ENCODE measurements around the gene ZNF485.
"Not testable (repeated sequence)": the region's sequence is repeated elsewhere in the genome, so short reads cannot be mapped to it uniquely, and the experiment has no call there.

The ZNF485 gene

DNA sequence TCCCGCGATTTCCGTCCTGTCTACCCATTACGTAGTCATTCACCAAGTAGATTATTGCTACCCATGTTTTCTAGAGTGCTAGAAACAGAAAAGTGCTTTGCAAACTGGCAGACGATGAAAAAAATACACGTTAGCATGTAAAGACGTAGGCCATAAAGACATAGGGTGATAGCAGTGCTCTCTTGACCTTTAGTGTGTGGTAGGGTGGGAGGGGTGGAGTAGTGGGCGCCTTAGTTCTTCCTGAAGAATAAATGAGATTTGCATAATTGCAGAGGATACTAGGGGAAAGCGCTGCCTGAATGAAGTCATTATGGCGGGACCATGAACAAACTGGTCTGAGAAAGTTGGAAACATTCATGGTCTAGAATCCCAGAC lies 948 bp downstream of the ZNF485 start:
- DNase-seq: no peak

DNA sequence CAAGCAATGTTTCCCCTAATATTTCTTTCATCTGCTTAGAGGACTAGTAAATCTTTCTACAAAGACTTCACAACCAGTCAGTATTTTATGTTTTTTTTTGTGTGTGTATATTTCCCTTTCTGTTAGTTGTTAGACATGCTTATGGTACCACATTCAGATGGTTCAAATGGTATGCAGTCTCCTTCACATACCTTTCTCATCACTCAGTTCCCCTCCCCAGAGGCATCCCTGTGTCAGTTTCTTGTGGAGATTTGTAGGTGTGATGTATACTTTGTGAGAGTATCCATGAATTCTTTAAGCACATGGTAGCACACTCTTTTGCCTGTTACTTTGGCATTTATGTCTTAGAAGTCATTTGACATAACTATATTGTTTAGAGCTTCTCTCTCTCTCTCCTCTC lies 4.4 kb downstream of the ZNF485 start:
- no peak for DNase-seq

GRCh38 chr10:43616697-43617370 lies 10.6 kb downstream of the ZNF485 start:
- DNase-seq: no peak

GRCh38 chr10:43619368-43619767 lies 13.1 kb downstream of the ZNF485 start:
- no peak for DNase-seq

DNA sequence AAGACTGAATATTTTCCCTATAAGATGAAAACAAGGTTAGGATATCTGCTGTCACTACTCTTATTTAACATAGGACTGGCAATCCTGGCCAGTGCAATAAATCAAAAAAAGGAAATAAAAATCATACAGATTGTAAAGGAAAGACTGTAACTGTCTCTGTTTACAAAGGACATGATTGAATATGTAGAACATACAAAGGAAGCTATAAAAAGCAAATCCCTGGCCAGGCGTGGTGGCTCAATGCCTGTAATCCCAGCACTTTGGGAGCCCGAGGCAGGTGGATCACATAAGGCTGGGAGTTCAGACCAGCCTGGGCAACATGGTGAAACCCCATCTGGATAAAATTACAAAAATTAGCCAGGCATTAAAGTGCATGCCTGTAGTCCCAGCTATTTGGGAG lies 15.8 kb downstream of the ZNF485 start:
- no peak for DNase-seq

DNA sequence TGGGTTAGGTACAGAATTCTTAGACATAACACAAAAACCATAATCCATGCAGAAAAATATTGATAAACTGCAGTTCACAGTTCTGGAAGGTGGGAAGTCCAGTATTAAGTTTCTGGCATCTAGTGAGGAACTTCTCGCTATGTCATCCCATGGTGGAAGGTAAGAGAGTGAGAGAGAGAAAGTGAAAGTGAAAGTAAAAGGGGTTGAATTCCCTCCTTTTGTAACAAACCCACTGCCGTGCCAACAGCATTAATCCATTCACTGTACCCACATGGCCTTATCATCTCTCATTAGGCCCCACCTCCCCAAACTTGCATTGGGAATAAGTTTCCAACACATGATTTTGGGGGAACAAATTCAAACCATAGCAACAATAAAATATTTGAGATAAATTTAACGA lies 17.1 kb downstream of the ZNF485 start:
- no peak for DNase-seq

DNA sequence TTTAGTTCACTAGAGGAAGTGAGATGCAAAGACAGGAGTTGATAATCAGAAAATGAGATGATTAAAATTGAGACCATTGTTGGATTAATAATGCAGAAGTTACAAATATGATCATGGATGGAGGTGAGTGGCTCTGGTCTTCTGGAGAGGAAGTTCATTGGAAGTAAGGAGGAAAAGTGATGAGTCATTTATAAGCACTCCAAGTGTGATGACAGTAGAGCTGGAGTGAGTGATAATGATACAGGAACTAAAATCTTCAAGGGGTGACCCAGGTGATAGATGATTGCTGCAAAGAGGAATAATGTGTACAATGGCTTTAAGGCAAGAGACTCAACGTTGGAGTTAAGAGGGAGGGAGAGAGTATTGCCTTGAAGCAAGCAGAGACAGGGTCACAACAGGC lies 21.7 kb downstream of the ZNF485 start:
- no peak for DNase-seq

DNA sequence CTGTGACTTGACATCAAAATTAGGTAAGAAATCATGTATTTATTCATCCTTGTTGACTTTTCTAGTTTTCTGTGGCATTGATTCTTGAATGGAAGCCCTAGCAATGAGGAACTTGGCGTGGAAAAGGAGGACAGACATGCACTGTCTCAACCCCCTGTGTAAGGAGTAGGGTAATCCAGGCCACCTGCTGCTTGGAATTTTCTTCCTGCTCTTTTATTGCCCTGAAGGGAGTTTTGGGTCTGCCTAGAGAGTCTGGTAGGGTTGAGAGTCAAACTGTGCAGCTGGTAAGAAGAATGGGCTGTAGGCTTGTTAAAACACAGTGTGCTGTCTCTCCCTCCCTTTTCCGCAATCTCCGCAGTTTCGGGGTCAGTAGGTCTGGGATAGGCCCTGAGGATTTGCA lies 22.7 kb downstream of the ZNF485 start:
- DNase-seq: no peak

DNA sequence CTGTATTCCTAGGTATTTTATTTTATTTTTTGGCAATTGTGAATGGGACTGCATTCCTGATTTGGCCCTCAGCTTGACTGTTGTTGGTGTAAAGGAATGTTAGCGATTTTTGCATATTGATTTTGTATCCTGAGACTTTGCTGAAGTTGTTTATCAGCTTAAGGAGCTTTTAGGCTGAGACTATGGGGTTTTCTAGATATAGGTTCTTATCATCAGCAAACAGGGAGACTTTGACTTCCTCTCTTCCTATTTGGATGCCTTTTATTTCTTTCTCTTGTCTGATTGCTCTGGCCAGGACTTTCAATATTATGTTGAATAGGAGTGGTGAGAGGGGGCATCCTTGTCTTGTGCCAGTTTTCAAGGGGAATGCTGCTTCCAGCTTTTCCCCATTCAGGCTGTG lies 29.6 kb downstream of the ZNF485 start:
- not testable (repeated sequence) for DNase-seq

GRCh38 chr10:43640603-43641002 lies 34.4 kb downstream of the ZNF485 start:
- DNase-seq: no peak

DNA sequence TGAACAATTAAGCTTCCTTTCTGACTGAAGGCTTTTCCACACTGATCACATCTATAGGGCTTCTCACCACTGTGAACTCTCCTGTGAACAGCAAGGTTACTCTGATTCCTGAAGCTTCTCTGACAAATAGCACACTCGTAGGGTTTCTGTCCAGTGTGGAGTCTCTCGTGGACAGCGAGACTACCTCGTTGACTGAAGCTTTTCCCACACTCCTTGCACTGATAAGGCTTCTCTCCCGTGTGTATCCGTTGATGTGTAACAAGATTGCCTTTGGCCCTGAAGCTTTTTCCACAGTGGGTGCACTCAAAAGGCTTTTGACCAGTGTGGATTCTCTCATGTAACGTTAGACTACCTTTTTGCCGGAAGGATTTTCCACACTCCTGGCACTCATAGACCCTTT lies 38.0 kb downstream of the ZNF485 start:
- no peak for DNase-seq

- no peak for DNase-seq
Measured at GRCh38 chr10:43645866-43646265, 39.6 kb downstream of the ZNF485 start.

DNA sequence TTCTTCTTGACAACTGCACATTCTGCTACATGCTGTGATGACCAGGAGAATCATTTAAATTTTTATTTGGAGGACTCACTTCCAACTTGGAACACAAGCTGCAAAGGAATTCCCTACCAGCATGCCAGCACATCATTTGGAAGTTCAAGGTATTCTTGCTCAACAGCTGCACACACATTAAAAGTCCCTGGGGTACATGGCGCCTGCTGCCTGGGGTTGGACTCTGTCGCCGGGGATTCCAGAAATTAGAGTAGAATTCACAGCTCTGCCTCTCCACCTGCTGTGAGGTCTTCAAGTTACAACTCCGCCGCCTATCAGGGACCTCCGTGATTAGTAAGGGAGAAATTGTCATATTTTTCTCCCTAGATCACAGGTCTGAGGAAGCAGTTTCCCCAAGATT lies 41.3 kb downstream of the ZNF485 start:
- no peak for DNase-seq

DNA sequence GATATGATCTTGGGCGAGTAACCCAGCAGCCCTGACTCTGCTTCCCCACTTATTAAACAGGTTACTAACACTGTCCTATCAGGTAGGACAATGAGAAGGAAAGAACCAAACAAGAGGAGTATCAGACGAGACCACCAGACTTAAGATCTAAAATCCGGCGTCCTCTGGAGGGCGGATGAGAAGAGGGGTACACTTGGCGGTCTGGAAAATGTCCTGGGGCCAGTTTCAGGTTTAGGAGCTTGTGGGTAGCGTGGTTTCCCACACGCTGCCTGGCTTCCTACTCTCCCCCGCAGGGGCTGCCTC lies 41.8 kb downstream of the ZNF485 start:
- no peak for DNase-seq

- DNase-seq: peak; percentile 86
Measured at GRCh38 chr10:43648398-43649184, 42.4 kb downstream of the ZNF485 start, which contains the start of gene ZNF32. Gene ZNF32 (minus strand): TSS chr10:43648881. CDS start chr10:43646133, 2,748 bp downstream.

- DNase-seq: no peak
Measured at GRCh38 chr10:43649185-43649523, 42.9 kb downstream of the ZNF485 start.

DNA sequence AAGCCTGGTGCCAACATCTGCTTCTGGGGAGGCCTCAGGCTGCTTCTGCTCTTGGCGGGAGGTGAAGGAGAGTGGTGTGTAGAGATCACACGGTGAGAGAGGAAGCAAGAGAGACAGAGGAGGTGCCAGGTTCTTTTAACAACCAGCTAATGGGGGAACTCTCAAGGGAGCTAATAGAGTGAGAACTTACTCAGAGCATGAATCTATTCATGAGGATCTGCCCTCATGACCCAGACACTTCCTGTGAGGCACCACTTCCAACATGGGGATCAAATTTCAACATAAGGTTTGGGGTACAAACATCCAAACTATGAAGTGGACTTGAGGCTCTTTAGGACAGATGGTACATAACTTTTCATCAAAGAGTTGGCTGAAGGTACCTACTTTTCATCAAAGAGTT lies 47.5 kb downstream of the ZNF485 start:
- DNase-seq: no peak

- DNase-seq: no peak
Measured at GRCh38 chr10:43655311-43655710, 49.1 kb downstream of the ZNF485 start.

DNA sequence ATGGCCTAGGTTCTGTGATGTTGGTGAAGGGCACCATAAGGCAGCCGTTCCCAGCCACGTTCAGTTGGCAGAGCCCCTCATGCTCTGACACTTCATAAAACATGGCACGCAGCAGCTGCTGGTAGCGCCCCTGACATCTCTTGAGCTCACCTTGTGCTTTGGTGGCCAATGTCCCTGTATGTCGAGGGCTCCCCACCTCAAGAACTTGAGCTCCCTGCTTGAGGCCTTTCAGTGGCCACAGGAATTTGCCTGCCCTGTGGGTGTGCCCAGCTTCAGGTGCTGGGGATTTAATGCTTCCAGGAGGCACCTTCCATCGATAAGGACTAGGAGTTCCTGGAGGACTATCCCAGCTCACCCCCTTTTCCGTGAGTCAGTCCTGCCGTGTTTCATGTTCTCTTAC lies 52.0 kb downstream of the ZNF485 start:
- no peak for DNase-seq

DNA sequence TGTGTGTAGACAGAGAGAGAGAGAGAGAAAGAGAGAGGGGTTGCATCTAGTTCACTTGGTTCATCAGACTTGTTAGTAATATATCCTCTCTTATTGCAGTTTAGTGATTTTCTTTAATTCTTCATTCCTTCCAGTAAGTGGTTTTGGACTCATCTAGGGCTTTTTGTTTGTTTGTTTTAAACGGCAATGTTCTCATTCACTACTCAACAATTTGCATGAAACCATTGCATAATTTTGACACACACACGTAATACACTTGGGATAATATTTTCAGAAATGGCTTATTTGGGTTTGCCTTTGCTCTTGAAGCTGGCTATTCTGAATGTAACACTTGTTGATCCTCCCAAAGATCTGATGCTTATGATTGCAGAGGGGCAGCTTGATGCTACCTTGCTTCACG lies 58.8 kb downstream of the ZNF485 start:
- no peak for DNase-seq

GRCh38 chr10:43666552-43666951 lies 60.3 kb downstream of the ZNF485 start:
- no peak for DNase-seq

DNA sequence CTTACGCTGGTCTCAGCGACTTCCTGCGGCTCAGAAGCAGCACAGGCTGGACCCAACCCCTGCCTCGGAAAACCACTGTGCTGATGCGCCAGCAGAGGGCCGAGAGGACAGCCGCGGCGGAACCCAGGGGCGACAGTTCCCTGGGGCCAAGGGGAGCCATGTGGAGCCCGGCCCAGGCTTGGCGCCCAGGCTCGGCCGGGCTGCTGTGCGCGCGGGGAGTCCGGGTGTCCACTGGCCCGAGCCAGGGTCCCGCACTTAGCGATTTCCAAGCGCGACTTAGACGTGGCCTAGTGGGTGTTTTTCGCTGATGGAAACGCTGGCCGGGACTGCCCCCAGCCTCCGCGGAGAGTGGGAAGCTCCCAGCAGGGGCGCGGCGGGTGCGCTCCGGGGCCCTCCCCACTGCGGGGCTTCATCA lies 61.1 kb downstream of the ZNF485 start:
- DNase-seq: no peak

All from activated CD4-positive, alpha-beta T cell treated with anti-CD3 and anti-CD28 coated beads, Interleukin-2, Interleukin-6, amounts not matched to agents 100 ng/mL and 50 ng/mL, durations not matched to agents 16 hours and 8 hours (primary cell).